ENCODE measurements around the gene MMP3.

- TF ChIP-seq EP300 (IDR thresholded peaks at IDR 0.05; ENCODE audit: borderline replicate concordance) (no peak), EGR1 (IDR thresholded peaks at IDR 0.05) (no peak), REST (IDR thresholded peaks at IDR 0.05; ENCODE audit: low read depth) (no peak), TAF1 (IDR thresholded peaks at IDR 0.05; ENCODE audit: low read depth) (no peak), CREB1 (IDR thresholded peaks at IDR 0.05; ENCODE audit: low read depth) (no peak), RAD21 (IDR thresholded peaks at IDR 0.05; ENCODE audit: low read depth) (no peak), YY1 (IDR thresholded peaks at IDR 0.05; ENCODE audit: low read depth) (no peak), MAX (IDR thresholded peaks at IDR 0.05) (no peak)
Observed at GRCh38 chr11:102878595-102878994, 35.2 kb upstream of the MMP3 start.
